Left ventricle myocardium superior (tissue), 1 donor: ENCODE data around the gene PDE11A. TPM values are rescaled to one million over a fixed set of nuclear protein-coding genes. Genes with fewer than 3 reads are reported as not detected.
A peak's percentile ranks its signal among the peaks of the same experiment; 100 is the strongest.

Experiments
- ATAC-seq: fragments of 200-7000 bp; cut with Tn5 transposase; one replicate; pipeline ENCODE4 v1.9.1; 2020; ENCODE audit warnings: mild to moderate bottlenecking, moderate library complexity
- DNase-seq: peaks from one replicate; pipeline ENCODE4 v3.0.0-alpha.2; 2020
- intact Hi-C: fragments of 100-400 bp; cut with micrococcal nuclease; formaldehyde crosslinking; loops from one replicate; pipeline ENCODE4 v1.11.0; 2022
- total RNA-seq: library from RNA; stranded (reverse); fragmentation: NEBNext Ultra II Directional; extraction: Animal tissue kit (Norgen Biotek cat#: 25700); gene quantifications from one replicate; pipeline ENCODE4 v1.2.1, GENCODE V29; 2021
- donor health status: DM: no; HTN: yes; CAD: no; lungs with severe emphysema.

The PDE11A gene
- total RNA-seq, 1 donor from 2014 or later, result 4.4 TPM

DNA sequence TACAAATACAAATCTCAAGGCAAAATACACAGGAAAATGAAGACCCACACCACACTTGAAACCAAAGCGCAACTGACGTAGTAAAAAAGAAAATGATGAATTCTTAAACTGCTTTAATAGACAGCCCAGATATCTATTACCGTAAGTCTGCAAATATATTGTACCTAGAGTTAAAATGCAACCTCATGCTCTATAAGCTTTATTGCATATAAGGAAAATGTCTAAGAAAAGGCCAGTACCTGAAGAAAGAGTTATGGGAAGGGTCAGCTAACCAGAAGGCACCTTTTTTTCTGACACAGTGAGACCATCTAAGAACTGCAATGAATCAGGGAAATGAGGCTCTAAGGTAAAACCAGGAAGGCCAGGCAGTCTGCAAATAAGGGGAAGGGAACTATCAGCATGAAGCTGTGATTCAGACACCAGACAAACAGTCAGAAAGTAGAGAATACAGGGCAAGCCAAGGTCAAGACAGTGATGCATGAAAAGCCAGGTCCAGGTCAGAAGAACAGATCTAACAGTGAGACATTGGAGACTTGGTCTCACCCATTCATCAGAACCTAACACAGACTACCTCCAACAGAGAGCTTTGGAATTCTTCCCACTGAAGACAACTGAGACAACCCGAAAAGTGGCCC lies 46.9 kb downstream of the PDE11A start:
- no peak for ATAC-seq
- DNase-seq, result no peak
- intact Hi-C loops, result no loop called here

DNA sequence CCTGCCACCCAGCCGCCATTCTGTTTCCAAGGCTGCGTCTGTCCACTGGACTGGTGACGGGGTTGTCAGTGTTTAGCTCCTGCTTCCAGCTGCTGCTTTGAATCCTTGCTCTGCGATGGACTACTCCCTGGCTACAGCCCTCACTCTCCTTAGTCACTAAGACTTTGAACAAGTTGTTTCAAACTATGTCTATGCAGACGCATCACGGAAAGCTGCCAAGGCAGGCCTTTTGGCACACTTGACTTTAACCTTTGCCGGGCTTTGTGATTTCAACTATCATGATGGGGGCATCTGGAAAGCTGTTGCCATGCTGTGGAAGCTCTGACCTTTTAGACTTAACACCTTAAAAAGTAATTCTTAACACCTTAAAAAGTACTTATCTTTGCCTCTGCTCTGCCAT lies 54.4 kb downstream of the PDE11A start:
- DNase-seq (no peak), ATAC-seq (no peak)
- intact Hi-C loops, result no loop called here

- intact Hi-C loops, result no loop called here
- DNase-seq (no peak), ATAC-seq (no peak)
Observed at GRCh38 chr2:178016612-178017011, 56.0 kb downstream of the PDE11A start.

GRCh38 chr2:178012639-178013038 lies 59.9 kb downstream of the PDE11A start:
- DNase-seq (no peak), ATAC-seq (no peak)
- intact Hi-C loops, result no loop called here

DNA sequence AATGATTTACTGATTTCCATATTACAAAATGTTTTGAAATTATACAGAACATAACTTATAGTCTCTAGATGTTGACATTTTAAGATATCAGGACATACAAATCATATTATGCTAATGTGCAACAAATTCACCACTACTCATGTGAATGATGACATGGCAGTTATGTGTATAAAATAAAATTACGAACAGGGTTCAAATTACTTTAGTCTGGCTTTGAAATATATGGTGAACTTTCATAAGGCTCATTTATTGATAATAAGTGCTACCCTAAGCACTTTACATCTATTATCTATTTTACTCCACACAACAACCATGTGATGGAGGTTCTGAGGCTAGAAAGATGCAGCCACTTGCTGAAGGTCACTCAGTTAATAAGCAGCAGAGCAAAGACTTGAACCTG lies 62.8 kb downstream of the PDE11A start:
- intact Hi-C loops, result no loop called here
- DNase-seq (no peak), ATAC-seq (no peak)

DNA sequence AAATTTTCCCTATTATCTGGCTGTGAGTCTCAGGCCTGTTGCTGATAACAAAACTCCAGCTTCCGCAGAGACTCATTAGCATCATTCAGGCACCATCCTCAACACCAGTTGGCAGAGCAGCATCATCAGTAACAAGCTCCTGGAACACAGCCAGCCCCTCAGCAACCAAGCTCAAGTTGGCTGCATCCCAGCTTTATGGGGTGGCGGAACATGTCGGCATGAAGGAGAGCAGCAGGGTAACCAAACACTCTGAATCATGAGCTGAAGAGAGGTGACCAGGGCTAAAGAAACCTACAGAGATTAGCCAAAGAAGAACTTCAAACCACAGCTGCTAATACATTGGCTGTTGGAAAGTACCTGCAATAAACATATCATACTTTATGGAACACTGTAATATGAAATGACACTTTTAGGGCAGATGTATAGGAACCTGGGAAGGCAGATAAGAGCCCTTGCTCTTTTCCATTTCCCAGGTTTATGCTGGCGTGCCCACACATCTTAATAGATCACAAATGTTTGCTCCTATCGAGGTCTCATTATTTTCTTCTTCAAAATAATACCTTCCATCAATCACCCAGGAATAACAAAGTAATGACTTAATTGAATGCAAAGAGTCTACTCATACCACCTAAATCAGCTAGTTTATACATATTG lies 63.8 kb downstream of the PDE11A start:
- peak; percentile 76 for ATAC-seq
- peak; percentile 62 for DNase-seq
- intact Hi-C loops, result no loop called here

DNA sequence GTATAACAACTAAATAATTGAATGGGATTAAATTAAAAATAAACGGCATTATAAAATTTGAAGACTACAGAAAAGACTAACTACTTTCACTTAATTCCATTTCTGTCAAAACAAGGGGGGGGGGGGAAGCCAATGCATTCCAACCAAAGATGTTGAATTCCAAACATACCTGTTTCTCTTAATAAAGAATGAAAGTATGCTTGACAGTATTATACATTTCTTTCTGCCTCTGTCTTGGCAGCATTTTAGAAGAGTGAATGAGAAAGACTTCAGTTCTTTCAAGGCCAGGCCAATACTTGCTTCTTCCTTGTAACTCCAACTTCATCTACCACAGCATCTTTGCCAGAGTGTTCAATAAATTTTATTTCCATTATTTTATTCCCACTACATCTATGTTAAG lies 65.9 kb downstream of the PDE11A start:
- DNase-seq, result no peak
- no peak for ATAC-seq
- intact Hi-C loops, result no loop called here

- no peak for ATAC-seq
- DNase-seq, result no peak
- intact Hi-C loops, result no loop called here
Observed at GRCh38 chr2:178005756-178006155, 66.8 kb downstream of the PDE11A start.

GRCh38 chr2:178002038-178002437 lies 70.5 kb downstream of the PDE11A start:
- no peak for ATAC-seq
- intact Hi-C loops, result no loop called here
- no peak for DNase-seq

GRCh38 chr2:177998996-177999395 lies 73.6 kb downstream of the PDE11A start:
- intact Hi-C loops, result no loop called here
- DNase-seq (no peak), ATAC-seq (no peak)

DNA sequence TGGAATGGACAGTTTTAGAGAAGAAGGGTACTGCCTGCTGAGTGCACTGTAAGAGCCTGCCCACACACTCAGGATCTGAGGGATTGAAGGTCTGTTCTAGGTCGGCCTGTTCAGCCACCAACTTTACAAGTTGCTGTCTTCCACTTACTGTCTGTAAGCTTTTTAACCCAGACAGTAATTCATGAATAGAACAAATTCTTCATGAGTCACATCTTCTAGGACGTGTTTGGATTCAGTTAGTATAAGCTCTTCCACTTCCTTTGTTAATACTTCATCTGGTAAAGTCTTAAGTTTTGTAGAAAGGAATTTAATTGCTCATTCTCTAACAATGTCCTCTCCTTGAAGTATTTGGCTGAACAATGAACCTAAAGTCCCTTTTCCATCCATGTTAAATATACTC lies 74.6 kb downstream of the PDE11A start:
- ATAC-seq, result no peak
- DNase-seq, result no peak
- intact Hi-C loops, result no loop called here

DNA sequence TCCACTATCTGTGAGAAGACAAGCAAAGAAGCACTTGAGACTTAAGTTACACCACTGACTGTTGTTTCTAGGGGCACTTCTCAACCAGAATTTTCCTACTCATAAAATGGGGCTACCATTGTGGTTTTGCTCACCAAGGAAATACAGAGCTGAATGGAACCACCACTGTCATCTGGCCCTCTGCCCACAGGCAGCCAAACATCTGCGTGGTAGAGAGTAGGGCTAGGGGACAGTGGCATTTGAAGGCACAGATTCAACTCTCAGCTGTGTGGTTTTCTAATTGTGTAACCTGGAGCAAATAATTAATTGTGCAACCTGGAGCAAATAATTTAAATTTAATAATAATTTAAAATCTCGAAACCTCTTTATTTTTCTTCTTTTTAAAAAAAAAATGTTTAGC lies 79.6 kb downstream of the PDE11A start:
- ATAC-seq (no peak), DNase-seq (no peak)
- intact Hi-C loops, result no loop called here

DNA sequence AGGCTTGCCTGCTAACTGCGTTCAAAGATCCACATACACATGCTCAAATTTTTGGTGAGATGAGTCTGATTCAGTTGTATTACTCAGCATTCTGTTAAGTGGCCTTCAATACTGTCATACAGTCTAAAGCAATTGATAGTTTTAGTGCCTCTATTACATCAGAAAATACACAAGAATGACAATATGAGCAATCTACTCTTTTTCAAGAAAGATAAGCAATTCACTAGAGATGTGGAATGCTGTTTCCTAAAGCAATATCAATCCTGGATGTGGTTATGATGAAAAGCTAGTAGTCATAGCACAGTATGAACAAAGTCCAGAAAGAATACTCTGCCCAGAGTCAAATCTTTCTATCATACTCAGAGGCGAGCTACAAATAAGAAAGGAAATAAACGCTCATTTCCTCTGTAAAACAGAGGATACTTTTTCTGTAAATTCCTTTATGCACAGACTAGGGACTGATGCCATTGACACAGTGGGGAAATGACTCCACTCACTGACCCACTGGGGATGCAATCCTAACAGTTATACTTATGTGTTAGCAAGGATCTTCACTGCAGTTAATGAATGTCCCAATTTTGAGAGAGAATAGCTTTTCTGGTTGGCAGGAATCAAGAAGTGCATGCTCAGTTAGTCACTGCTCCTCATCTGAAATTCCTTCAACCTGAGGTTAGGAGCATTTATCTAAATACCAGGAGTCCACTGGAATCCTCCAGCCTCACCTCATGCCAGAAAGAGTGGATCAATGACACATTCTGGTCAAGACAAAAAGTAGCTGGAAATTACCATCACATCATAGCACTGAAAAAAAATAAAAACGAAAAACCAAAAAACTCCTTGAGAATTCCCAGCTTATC lies 83.3 kb downstream of the PDE11A start:
- ATAC-seq (no peak), DNase-seq (no peak)
- intact Hi-C loops, result no loop called here

- intact Hi-C loops, result no loop called here
- no peak for DNase-seq
- ATAC-seq, result peak; percentile 23
Observed at GRCh38 chr2:177984749-177985148, 87.8 kb downstream of the PDE11A start.

- DNase-seq (no peak), ATAC-seq (peak; percentile 60)
- intact Hi-C loops, result no loop called here
Observed at GRCh38 chr2:177983183-177983788, 89.3 kb downstream of the PDE11A start.

DNA sequence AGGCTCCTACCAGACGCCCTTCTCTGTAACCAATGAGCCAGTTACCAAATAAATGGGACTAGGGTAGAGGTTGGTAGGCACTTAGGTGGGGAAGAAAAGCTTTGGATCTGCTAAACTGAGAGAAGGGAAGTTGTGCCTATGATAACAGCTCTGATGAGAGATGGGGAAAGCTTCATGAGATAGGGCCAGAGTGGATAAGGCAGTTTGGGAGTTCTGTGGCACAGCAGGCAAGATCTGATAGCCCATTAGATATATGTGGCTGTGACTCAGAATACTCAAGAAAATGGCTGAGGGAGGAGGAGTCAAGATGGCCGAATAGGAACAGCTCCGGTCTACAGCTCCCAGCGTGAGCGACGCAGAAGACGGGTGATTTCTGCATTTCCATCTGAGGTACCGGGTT lies 99.8 kb downstream of the PDE11A start:
- DNase-seq, result no peak
- intact Hi-C loops, result no loop called here
- no peak for ATAC-seq

GRCh38 chr2:177972123-177972522 lies 100.5 kb downstream of the PDE11A start:
- DNase-seq, result no peak
- ATAC-seq, result no peak
- intact Hi-C loops, result no loop called here

GRCh38 chr2:177970670-177971454 lies 101.7 kb downstream of the PDE11A start:
- DNase-seq, result no peak
- no peak for ATAC-seq
- intact Hi-C loops, result no loop called here

- ATAC-seq, result no peak
- no peak for DNase-seq
- intact Hi-C loops, result no loop called here
Observed at GRCh38 chr2:177964892-177965291, 107.7 kb downstream of the PDE11A start.
